Gastrocnemius medialis (tissue), 4 donors: ENCODE results near the gene SCO1.

Experiments
- POLR2A ChIP-seq, 2 donors: fragments of 450-650 bp; IDR thresholded peaks; one replicate each; pipeline ENCODE4 v1.6.1; 2017; ENCODE audit warnings: antibody characterized with exemption in 2 of 2, mild to moderate bottlenecking in 2 of 2, moderate library complexity in 2 of 2
- TF ChIP-seq, protein P1 (sequence below), 5 experiments: fragments of 450-650 bp in 3 of 5; fragments of 200-600 bp in 2 of 5; sonication (generic) in 2 of 5; IDR thresholded peaks in 4 of 5; conservative IDR thresholded peaks in 1 of 5; 1 replicate in 4 of 5; 2 replicates in 1 of 5; pipeline ENCODE4 v1.5.1; 2016 to 2019; ENCODE audit warnings: antibody characterized with exemption in 5 of 5, mild to moderate bottlenecking in 3 of 5, moderate library complexity in 3 of 5

DNA sequence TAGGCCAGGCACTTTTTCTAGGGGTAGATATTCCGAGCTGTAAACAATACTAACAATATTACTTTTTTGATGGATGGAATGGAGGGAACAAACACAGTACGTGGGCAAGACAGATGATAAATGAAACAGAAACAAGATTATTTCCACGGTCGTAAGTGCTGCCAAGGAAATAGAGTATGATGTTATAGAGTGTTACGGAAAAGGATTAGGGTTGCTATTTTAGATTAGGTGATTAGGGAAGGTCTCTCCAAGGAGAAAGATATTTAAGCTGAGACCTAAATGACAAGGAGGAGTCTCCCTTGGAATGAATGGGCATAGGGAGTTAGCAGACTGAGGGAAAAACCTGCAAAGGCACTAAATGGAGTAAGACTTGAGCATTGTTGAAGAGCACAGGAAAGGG, 8.4 kb upstream of the SCO1 start:
- TF ChIP-seq, protein P1, sequence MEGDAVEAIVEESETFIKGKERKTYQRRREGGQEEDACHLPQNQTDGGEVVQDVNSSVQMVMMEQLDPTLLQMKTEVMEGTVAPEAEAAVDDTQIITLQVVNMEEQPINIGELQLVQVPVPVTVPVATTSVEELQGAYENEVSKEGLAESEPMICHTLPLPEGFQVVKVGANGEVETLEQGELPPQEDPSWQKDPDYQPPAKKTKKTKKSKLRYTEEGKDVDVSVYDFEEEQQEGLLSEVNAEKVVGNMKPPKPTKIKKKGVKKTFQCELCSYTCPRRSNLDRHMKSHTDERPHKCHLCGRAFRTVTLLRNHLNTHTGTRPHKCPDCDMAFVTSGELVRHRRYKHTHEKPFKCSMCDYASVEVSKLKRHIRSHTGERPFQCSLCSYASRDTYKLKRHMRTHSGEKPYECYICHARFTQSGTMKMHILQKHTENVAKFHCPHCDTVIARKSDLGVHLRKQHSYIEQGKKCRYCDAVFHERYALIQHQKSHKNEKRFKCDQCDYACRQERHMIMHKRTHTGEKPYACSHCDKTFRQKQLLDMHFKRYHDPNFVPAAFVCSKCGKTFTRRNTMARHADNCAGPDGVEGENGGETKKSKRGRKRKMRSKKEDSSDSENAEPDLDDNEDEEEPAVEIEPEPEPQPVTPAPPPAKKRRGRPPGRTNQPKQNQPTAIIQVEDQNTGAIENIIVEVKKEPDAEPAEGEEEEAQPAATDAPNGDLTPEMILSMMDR (IDR thresholded peaks at IDR 0.05 in 4 of 5, conservative IDR thresholded peaks at IDR 0.05 in 1 of 5): no peak
- TF ChIP-seq POLR2A (IDR thresholded peaks at IDR 0.05): no peak
